HCT116 (cell line): ENCODE measurements around the gene TBXA2R. TPM values are rescaled to one million over a fixed set of nuclear protein-coding genes. Genes with fewer than 3 reads are reported as not detected.
A peak's percentile ranks its signal among the peaks of the same experiment; 100 is the strongest.

Experiments used
- ATAC-seq: fragments of 200-7000 bp; cut with Tn5 transposase; 2 replicates; pipeline ENCODE4 v1.9.1; 2020; ENCODE audit warnings: mild to moderate bottlenecking, moderate library complexity
- BruUV-seq: library from RNA; stranded (reverse); fragments of 400-500 nt; replicated peaks from 2 replicates; lab custom pipeline; 2021; lab: Mats Ljungman, UMichigan
- CTCF ChIA-PET: fragments of 300-600 bp; sonication (Branson Sonifier 250); formaldehyde crosslinking; loops from one replicate; lab custom pipeline; 2021; ENCODE audit warnings: antibody characterized with exemption; lab: Charles Lee
- POLR2A ChIA-PET: fragments of 300-600, 350-600 bp; sonication (Branson Sonifier 250); formaldehyde crosslinking; loops from one replicate; lab custom pipeline; 2021; ENCODE audit warnings: antibody characterized with exemption; lab: Charles Lee
- RAD21 ChIA-PET, 2 experiments: fragments of 300-600 bp; sonication (Branson Sonifier 250); formaldehyde crosslinking; loops; one replicate each; lab custom pipeline; 2023; ENCODE audit warnings: low total read pairs in 2 of 2; ENCODE audit not compliant: uncharacterized antibody in 2 of 2, unreplicated experiment in 2 of 2, low non-redundant PET in 1 of 2; lab: Charles Lee
- DNase-seq: peaks from one replicate; pipeline ENCODE4 v3.0.0-alpha.2; 2010; ENCODE audit warnings: low read depth, low spot score
- H2AFZ ChIP-seq: fragments of 200-600 bp; shearing (Covaris generic), sonication (generic); 2 replicates; pipeline ENCODE4 v1.6.1; 2017; ENCODE audit warnings: low read depth, mixed run types, mixed read lengths, antibody characterized with exemption, low read length; ENCODE audit not compliant: poor library complexity, severe bottlenecking
- H3K27ac ChIP-seq: 2 replicates; pipeline ENCODE4 v1.5.1; 2012; ENCODE audit warnings: low read depth, low read length
- H3K27me3 ChIP-seq: fragments of 200-600 bp; sonication (generic); 2 replicates; pipeline ENCODE4 v1.6.1; 2016; ENCODE audit warnings: mixed run types, low read length, mixed read lengths; ENCODE audit not compliant: insufficient read depth
- H3K36me3 ChIP-seq, 2 experiments: fragments of 200-500 bp in 1 of 2; fragments of 200-600 bp in 1 of 2; sonication (Bioruptor generic) in 1 of 2; sonication (generic) in 1 of 2; 2 replicates each; pipeline versions ENCODE4 v1.5.1 to v1.6.1; 2014 to 2016; ENCODE audit warnings: low read length in 2 of 2, inconsistent platforms in 1 of 2, mixed read lengths in 1 of 2, mixed run types in 1 of 2; ENCODE audit not compliant: insufficient read depth in 2 of 2, control insufficient read depth in 1 of 2
- H3K4me1 ChIP-seq, 2 experiments: fragments of 200-600 bp in 1 of 2; sonication (generic) in 1 of 2; 2 replicates each; pipeline versions ENCODE4 v1.5.1 to v1.6.1; 2012 to 2017; ENCODE audit warnings: low read length in 2 of 2, inconsistent platforms in 1 of 2, mild to moderate bottlenecking in 1 of 2, mixed read lengths in 1 of 2, mixed run types in 1 of 2, moderate library complexity in 1 of 2; ENCODE audit not compliant: insufficient read depth in 2 of 2, control insufficient read depth in 1 of 2
- H3K4me2 ChIP-seq: fragments of 200-600 bp; sonication (generic); 2 replicates; pipeline ENCODE4 v1.6.1; 2017; ENCODE audit warnings: mixed run types, low read length, mixed read lengths
- H3K4me3 ChIP-seq, 2 experiments: fragments of 200-600 bp in 1 of 2; sonication (generic) in 1 of 2; replicated peaks in 1 of 2; 2 replicates each; pipeline ENCODE4 v1.5.1; 2011 to 2016; ENCODE audit warnings: low read length in 2 of 2, control low read depth in 1 of 2, low read depth in 1 of 2, mild to moderate bottlenecking in 1 of 2, mixed read lengths in 1 of 2, mixed run types in 1 of 2
- H3K79me2 ChIP-seq: fragments of 200-600 bp; sonication (generic); 2 replicates; pipeline ENCODE4 v1.6.1; 2017; ENCODE audit warnings: mild to moderate bottlenecking, mixed run types, low read length, moderate library complexity, mixed read lengths; ENCODE audit not compliant: insufficient read depth
- H3K9ac ChIP-seq: fragments of 200-600 bp; sonication (generic); 2 replicates; pipeline ENCODE4 v1.6.1; 2016; ENCODE audit warnings: low read length, mixed read lengths
- H3K9me2 ChIP-seq: fragments of 200-600 bp; sonication (generic), shearing (Covaris generic); 2 replicates; pipeline ENCODE4 v1.6.1; 2017; ENCODE audit warnings: mixed run types, mild to moderate bottlenecking, moderate library complexity; ENCODE audit not compliant: insufficient read depth
- H3K9me3 ChIP-seq, 2 experiments: fragments of 200-500 bp in 1 of 2; fragments of 200-600 bp in 1 of 2; sonication (Bioruptor generic) in 1 of 2; sonication (generic) in 1 of 2; 2 replicates each; pipeline ENCODE4 v1.6.1; 2014 to 2017; ENCODE audit warnings: low read length in 2 of 2, mixed read lengths in 2 of 2, inconsistent platforms in 1 of 2, low read depth in 1 of 2, mild to moderate bottlenecking in 1 of 2, mixed run types in 1 of 2, moderate library complexity in 1 of 2; ENCODE audit not compliant: control insufficient read depth in 1 of 2, insufficient read depth in 1 of 2
- H4K20me1 ChIP-seq: fragments of 200-600 bp; sonication (generic), shearing (Covaris generic); 2 replicates; pipeline ENCODE4 v1.6.1; 2017; ENCODE audit warnings: mixed run types, mild to moderate bottlenecking, moderate library complexity; ENCODE audit not compliant: insufficient read depth
- CBX3 ChIP-seq: IDR thresholded peaks from 2 replicates; pipeline ENCODE4 v1.6.1; 2012; ENCODE audit warnings: low read depth
- ELF1 ChIP-seq: IDR thresholded peaks from 2 replicates; pipeline ENCODE4 v1.6.1; 2012; ENCODE audit warnings: low read depth, borderline replicate concordance
- EZH2 ChIP-seq: fragments of 200-600 bp; sonication (generic); IDR thresholded peaks from 2 replicates; pipeline ENCODE4 v1.6.1; 2017; ENCODE audit warnings: antibody characterized with exemption, mixed run types
- JUND ChIP-seq: IDR thresholded peaks from 2 replicates; pipeline ENCODE4 v1.6.1; 2012
- POLR2A ChIP-seq: IDR thresholded peaks from 2 replicates; pipeline ENCODE4 v1.7.0; 2011; ENCODE audit warnings: borderline replicate concordance; ENCODE audit not compliant: insufficient read depth, insufficient read length; ENCODE audit errors: extremely low read depth
- POLR2AphosphoS5 ChIP-seq: IDR thresholded peaks from 2 replicates; pipeline ENCODE4 v1.6.1; 2011; ENCODE audit warnings: mild to moderate bottlenecking, low read depth, low read length, moderate library complexity
- RAD21 ChIP-seq: IDR thresholded peaks from 2 replicates; pipeline ENCODE4 v1.6.1; 2012; ENCODE audit warnings: low read depth, mild to moderate bottlenecking
- SIN3A ChIP-seq: IDR thresholded peaks from 2 replicates; pipeline ENCODE4 v1.6.1; 2012; ENCODE audit warnings: low read depth
- SRF ChIP-seq: IDR thresholded peaks from 2 replicates; pipeline ENCODE4 v1.6.1; 2012; ENCODE audit warnings: low read depth
- YY1 ChIP-seq: IDR thresholded peaks from 2 replicates; pipeline ENCODE4 v1.6.1; 2011; ENCODE audit warnings: low read length, low read depth, moderate library complexity, mild to moderate bottlenecking; ENCODE audit not compliant: insufficient replicate concordance; ENCODE audit errors: extremely low read depth
- intact Hi-C: fragments of 100-400 bp; cut with micrococcal nuclease; formaldehyde crosslinking; loops from 2 replicates; pipeline ENCODE4 v1.10.0; 2022
- total RNA-seq: library from RNA; stranded (reverse); gene quantifications from one replicate; pipeline ENCODE4 v1.2.1, GENCODE V29; 2021; ENCODE audit not compliant: unreplicated experiment
- TF ChIP-seq, protein P1 (sequence below): IDR thresholded peaks from 2 replicates; pipeline ENCODE4 v1.6.1; 2012
- TF ChIP-seq, protein P2 (sequence below): IDR thresholded peaks from 2 replicates; pipeline ENCODE4 v1.6.1; 2012
- TF ChIP-seq, protein P3 (sequence below), 3 experiments: fragments of 200-600 bp in 1 of 3; sonication (generic) in 1 of 3; IDR thresholded peaks in 2 of 3; conservative IDR thresholded peaks in 1 of 3; 2 replicates each; pipeline ENCODE4 v1.5.1; 2012 to 2017; ENCODE audit warnings: low read depth in 2 of 3, low read length in 2 of 3, antibody characterized with exemption in 1 of 3, borderline replicate concordance in 1 of 3, control low read depth in 1 of 3, mild to moderate bottlenecking in 1 of 3, mixed read lengths in 1 of 3, mixed run types in 1 of 3, moderate library complexity in 1 of 3; ENCODE audit not compliant: insufficient read depth in 1 of 3

Gene TBXA2R
- total RNA-seq, 1 experiment from 2014 or later, result 2.3 TPM

DNA sequence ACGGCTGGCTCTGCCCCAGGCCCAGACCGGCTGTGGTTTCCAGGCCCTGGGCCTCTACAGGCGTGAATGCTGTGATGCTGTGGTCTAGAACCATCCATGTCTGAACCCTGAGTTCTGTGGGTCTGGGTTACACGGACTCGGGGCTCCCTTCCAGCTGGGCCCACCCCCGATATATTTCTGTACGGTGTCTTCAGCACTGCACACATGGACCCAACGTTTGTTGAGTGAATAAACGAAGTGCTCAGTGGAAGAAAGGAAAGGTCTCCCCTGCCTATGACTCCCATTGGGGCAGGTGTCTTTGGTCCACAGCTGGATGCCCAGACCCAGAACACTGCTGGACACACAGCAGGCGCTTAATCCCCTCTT, 61.0 kb downstream of the TBXA2R start:
- BruUV-seq, result no TSS peak
- intact Hi-C loops, result loop anchor here (1.0 to 5.0 kb wide), 2 partner anchors 30 to 82 kb away; partner anchors contain the start of gene CACTIN
- peaks cover 0 to 11% of the 10 kb centered on the region in 2 experiments; a peak in 2 of 4 replicates for H3K4me1 ChIP-seq

DNA sequence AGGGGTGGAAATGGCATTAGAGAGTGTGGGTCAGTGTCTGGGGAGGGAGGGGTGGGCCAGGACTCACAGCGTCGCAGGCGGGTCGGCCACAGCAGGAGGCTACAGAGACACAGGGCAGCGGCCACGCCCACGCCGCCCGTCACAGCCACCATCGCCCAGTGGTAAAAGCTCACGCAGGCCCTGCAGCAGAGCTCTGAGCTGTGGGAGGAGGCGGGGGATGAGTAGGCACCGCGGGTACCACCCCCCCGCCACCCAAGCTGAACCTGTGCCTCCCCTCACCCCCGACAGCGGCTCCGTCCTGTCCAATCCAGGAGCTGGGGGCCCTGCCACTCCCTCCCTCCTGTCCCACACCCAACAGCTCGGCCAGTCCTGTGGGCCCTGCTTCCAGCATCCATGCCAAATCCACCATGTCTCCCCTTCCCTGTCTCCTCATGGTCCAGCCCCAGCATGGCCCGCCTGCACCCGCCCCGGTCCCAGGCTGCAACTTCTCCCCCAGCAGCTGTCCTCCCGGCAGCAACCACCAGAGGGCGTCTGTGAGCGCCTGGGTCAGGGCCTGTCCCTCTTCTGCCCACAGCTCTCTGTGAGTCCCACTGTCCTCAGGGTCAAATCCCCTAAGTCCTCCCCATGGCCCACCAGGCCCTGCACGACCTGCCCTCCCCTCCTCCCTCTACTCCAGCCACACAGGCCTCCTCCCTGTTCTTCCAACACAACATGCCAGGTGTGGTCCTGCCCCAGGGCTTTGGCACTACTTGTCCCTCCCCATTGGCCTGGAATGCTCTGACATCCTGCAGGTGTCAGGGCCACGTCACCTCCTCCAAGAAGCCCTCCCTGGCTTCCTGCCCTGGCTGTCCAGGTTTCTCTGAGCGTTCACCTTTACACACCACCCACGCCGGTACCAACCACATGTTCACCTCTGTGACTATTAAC, 61.7 kb downstream of the TBXA2R start:
- no peak for TF ChIP-seq EZH2
- TF ChIP-seq, protein P1, sequence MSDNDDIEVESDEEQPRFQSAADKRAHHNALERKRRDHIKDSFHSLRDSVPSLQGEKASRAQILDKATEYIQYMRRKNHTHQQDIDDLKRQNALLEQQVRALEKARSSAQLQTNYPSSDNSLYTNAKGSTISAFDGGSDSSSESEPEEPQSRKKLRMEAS, result no peak
- no peak for TF ChIP-seq JUND
- no peak for TF ChIP-seq YY1
- TF ChIP-seq CBX3, result 0 out of 2 replicates have a peak, but pooled peaks have one; percentile 12
- TF ChIP-seq ELF1, result no peak
- no peak for TF ChIP-seq POLR2A
- TF ChIP-seq, protein P2, sequence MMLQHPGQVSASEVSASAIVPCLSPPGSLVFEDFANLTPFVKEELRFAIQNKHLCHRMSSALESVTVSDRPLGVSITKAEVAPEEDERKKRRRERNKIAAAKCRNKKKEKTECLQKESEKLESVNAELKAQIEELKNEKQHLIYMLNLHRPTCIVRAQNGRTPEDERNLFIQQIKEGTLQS, result no peak
- TF ChIP-seq, protein P3, sequence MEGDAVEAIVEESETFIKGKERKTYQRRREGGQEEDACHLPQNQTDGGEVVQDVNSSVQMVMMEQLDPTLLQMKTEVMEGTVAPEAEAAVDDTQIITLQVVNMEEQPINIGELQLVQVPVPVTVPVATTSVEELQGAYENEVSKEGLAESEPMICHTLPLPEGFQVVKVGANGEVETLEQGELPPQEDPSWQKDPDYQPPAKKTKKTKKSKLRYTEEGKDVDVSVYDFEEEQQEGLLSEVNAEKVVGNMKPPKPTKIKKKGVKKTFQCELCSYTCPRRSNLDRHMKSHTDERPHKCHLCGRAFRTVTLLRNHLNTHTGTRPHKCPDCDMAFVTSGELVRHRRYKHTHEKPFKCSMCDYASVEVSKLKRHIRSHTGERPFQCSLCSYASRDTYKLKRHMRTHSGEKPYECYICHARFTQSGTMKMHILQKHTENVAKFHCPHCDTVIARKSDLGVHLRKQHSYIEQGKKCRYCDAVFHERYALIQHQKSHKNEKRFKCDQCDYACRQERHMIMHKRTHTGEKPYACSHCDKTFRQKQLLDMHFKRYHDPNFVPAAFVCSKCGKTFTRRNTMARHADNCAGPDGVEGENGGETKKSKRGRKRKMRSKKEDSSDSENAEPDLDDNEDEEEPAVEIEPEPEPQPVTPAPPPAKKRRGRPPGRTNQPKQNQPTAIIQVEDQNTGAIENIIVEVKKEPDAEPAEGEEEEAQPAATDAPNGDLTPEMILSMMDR (IDR thresholded peaks at IDR 0.05 in 2 of 3, conservative IDR thresholded peaks at IDR 0.05 in 1 of 3; ENCODE audit: borderline replicate concordance in 1 of 3, insufficient read depth in 1 of 3, low read depth in 2 of 3, low read length in 2 of 3), result peak; percentile 78 to 98 (median 91)
- TF ChIP-seq POLR2AphosphoS5, result no peak
- TF ChIP-seq RAD21, result peak; percentile 82
- no peak for TF ChIP-seq SRF
- TF ChIP-seq SIN3A, result no peak
- H3K9me3 ChIP-seq, result no peaks in the 10 kb centered on the region
- no peak overlapping the region for H2AFZ ChIP-seq
- ChIA-PET RAD21 (interaction anchor here in 1 of 2 experiments (1.0 kb wide), 1 partner anchor 29 kb away, joined by 5 read pairs; no protein-coding TSS in a partner anchor), CTCF (interaction anchor here (0.7 to 2.0 kb wide), 8 partner anchors 13 to 60 kb away, joined by 3 to 11 read pairs (median 4); partner anchors contain the start of genes HMG20B and MFSD12), POLR2A (interaction anchor here (0.6 to 0.9 kb wide), 2 partner anchors 8 to 1098 kb away, joined by 3 read pairs; no protein-coding TSS in a partner anchor)
- H3K79me2 ChIP-seq, result peaks cover 18% of the 10 kb centered on the region; the same call in 1 of the 2 replicates
- no peaks in the 10 kb centered on the region for H3K27me3 ChIP-seq
- 0 out of 2 replicates have a peak overlapping the region, but pooled peaks have one; percentile 1 for H3K4me2 ChIP-seq
- intact Hi-C loops, result loop anchor here (1.0 to 5.0 kb wide), 2 partner anchors 30 to 82 kb away; partner anchors contain the start of gene CACTIN
- no TSS peak for BruUV-seq
- H3K27ac ChIP-seq, result peak overlapping the region; percentile 24; the same call in 1 of the 2 replicates
- 0 out of 2 replicates have a peak overlapping the region, but pooled peaks have one; percentile 8 for H3K9ac ChIP-seq
- H3K4me1 ChIP-seq, result peaks cover 0 to 11% of the 10 kb centered on the region in 2 experiments; a peak in 2 of 4 replicates
- no peaks in the 10 kb centered on the region for H3K9me2 ChIP-seq
- no peak overlapping the region for H3K4me3 ChIP-seq
- peak; percentile 86 for ATAC-seq
- H3K36me3 ChIP-seq, result peaks cover 11 to 17% of the 10 kb centered on the region in 2 experiments
- DNase-seq, result no peak
- peaks cover 5% of the 10 kb centered on the region; the same call in 1 of the 2 replicates for H4K20me1 ChIP-seq

More for the DNA sequence above, 61.0 kb downstream of the TBXA2R start:
- H3K9me3 ChIP-seq, result no peaks in the 10 kb centered on the region
- H3K4me3 ChIP-seq, result no peak overlapping the region
- H4K20me1 ChIP-seq, result peaks cover 5% of the 10 kb centered on the region; the same call in 1 of the 2 replicates
- no peak overlapping the region for H2AFZ ChIP-seq
- H3K36me3 ChIP-seq, result peaks cover 11 to 17% of the 10 kb centered on the region in 2 experiments
- ATAC-seq (no peak), DNase-seq (no peak)
- H3K27ac ChIP-seq, result peak overlapping the region; percentile 24; the same call in 1 of the 2 replicates
- TF ChIP-seq, protein P1, result 0 out of 2 replicates have a peak, but pooled peaks have one; percentile 36
- TF ChIP-seq POLR2AphosphoS5, result no peak
- TF ChIP-seq, all 23 proteins: peak for 1
- H3K79me2 ChIP-seq, result peaks cover 22% of the 10 kb centered on the region; the same call in 1 of the 2 replicates
- 0 out of 2 replicates have a peak overlapping the region, but pooled peaks have one; percentile 8 for H3K9ac ChIP-seq
- no peaks in the 10 kb centered on the region for H3K9me2 ChIP-seq
- ChIA-PET POLR2A (no interaction called here), CTCF (interaction anchor here (1.0 to 2.0 kb wide), 5 partner anchors 12 to 61 kb away, joined by 3 to 11 read pairs (median 5); partner anchors contain the start of genes HMG20B and MFSD12), RAD21 (interaction anchor here in 1 of 2 experiments (1.0 kb wide), 1 partner anchor 28 kb away, joined by 5 read pairs; no protein-coding TSS in a partner anchor)
- H3K27me3 ChIP-seq, result no peaks in the 10 kb centered on the region
- H3K4me2 ChIP-seq, result 0 out of 2 replicates have a peak overlapping the region, but pooled peaks have one; percentile 1
